Measurements from ENCODE around the gene FOXO6. TPM values are rescaled to one million over a fixed set of nuclear protein-coding genes. Genes with fewer than 3 reads are reported as not detected.

Gene FOXO6
- total and polyA plus RNA-seq, 9 of the 15 experiments (the other 6 are each of a cell fraction or from before 2014, with no cell fraction given): 0.04 to 0.31 (median 0.12) TPM; not detected in 5

DNA sequence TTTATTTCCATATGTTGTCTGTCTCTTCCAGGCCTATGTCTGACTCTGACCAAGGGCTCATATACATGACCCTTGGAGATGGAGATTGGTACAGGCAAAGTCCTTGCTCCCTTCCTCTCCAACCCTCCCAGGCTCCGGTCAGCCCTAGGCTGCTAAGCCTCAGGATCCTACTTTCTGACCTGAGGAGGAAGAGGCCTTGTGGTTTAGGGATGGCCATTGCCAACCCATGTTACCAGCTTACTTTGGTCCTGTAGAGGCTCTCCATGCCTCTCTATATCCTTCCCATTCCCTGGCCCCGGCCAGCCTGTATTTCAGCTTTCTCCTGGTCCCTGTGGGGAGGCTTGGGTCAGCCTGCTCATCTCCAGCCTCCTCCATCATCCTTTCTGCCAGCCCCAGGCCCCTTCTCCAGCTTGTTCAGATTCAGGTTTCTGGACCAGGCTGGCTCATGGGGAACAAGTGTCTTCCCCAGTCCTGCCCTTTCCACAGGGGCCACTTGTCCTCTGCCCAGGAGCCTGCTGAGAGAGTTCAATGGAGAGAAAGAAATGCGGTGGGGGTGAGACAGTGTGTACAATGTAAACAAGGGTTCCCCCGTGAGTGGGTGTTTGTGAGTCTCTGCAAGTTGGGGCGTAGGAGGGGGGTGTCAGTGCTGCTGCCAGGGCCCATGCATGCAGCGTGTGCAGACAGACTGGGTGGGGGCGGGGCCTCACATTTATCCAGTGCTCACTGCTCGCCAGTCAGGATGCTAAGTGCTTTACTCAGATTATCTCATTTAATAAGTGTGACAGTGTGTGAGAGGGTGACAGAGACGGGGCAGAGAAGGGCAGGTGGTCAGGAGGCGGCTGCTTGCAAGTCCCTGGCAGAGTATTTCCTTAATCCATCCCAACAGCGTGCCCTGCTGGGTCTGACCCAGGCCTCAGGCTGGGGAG, 31.3 kb upstream of the FOXO6 start:
- ATAC-seq: no peak
- ChIA-PET POLR2A (no interaction called here), CTCF (ENCODE audit: low intra/inter-chr PET ratio) (no interaction called here)
- DNase-seq (ENCODE audit: extremely low read depth in 1 of 4, low spot score in 3 of 4): no peak
- Histone ChIP-seq H3K9me3 (replicated peaks; ENCODE audit: control insufficient read depth, insufficient read depth, low read depth, low read length) (no peaks in the 10 kb centered on the region; the same call in 1 of the 2 replicates), H3K27ac (ENCODE audit: extremely low read depth, low read depth, low read length) (no peak overlapping the region), H2AFZ (ENCODE audit: low read depth, low read length) (no peak overlapping the region), H3K4me1 (replicated peaks in 1 of 2; ENCODE audit: control insufficient read depth in 2 of 2, insufficient read depth in 2 of 2, low read length in 2 of 2) (peaks cover 0 to 6% of the 10 kb centered on the region in 2 experiments; a peak in 4 of 5 replicates), H3K79me2 (ENCODE audit: control insufficient read depth, insufficient read depth, low read length) (no peaks in the 10 kb centered on the region), H3K4me2 (ENCODE audit: insufficient read depth, low read length) (no peak overlapping the region), H3K27me3 (ENCODE audit: control insufficient read depth in 2 of 2, insufficient read depth in 2 of 2, low read length in 2 of 2) (peaks cover 0 to 21% of the 10 kb centered on the region in 2 experiments; a peak in 3 of 5 replicates), H3K36me3 (ENCODE audit: control insufficient read depth, insufficient read depth, low read length) (no peaks in the 10 kb centered on the region), H3K9ac (ENCODE audit: insufficient read depth in 1 of 2, low read depth in 2 of 2, low read length in 2 of 2) (no peak overlapping the region), H3K4me3 (no peak overlapping the region), H3K9me1 (ENCODE audit: control insufficient read depth, insufficient read depth, low read length) (no peaks in the 10 kb centered on the region), H4K20me1 (replicated peaks; ENCODE audit: control insufficient read depth, insufficient read depth, low read length) (no peaks in the 10 kb centered on the region)
- no TSS peak for BruUV-seq (replicated peaks)
- 8% methylated on average over 11 of the region's 11 CpGs for WGBS (ENCODE audit: insufficient coverage, low coverage, missing lambda C conversion rate)
- FAIRE-seq: no peak
- TF ChIP-seq XRCC3 (IDR thresholded peaks at IDR 0.05) (no peak), TCF7L2 (IDR thresholded peaks at IDR 0.05; ENCODE audit: low read depth, low read length) (no peak), DACH1 (IDR thresholded peaks at IDR 0.05; ENCODE audit: partially characterized antibody) (no peak), BRD4 (IDR thresholded peaks at IDR 0.05) (no peak), ADNP (tag; IDR thresholded peaks at IDR 0.05) (no peak), RCOR1 (IDR thresholded peaks at IDR 0.05; ENCODE audit: borderline replicate concordance in 1 of 2, low read depth in 2 of 2, low read length in 2 of 2) (no peak), SMARCA4 (IDR thresholded peaks at IDR 0.05) (no peak), PREB (CRISPR knock-in tag; IDR thresholded peaks at IDR 0.05) (no peak), TAF15 (IDR thresholded peaks at IDR 0.05; ENCODE audit: low read depth, low read length) (no peak)
- TF ChIP-seq, protein P1, sequence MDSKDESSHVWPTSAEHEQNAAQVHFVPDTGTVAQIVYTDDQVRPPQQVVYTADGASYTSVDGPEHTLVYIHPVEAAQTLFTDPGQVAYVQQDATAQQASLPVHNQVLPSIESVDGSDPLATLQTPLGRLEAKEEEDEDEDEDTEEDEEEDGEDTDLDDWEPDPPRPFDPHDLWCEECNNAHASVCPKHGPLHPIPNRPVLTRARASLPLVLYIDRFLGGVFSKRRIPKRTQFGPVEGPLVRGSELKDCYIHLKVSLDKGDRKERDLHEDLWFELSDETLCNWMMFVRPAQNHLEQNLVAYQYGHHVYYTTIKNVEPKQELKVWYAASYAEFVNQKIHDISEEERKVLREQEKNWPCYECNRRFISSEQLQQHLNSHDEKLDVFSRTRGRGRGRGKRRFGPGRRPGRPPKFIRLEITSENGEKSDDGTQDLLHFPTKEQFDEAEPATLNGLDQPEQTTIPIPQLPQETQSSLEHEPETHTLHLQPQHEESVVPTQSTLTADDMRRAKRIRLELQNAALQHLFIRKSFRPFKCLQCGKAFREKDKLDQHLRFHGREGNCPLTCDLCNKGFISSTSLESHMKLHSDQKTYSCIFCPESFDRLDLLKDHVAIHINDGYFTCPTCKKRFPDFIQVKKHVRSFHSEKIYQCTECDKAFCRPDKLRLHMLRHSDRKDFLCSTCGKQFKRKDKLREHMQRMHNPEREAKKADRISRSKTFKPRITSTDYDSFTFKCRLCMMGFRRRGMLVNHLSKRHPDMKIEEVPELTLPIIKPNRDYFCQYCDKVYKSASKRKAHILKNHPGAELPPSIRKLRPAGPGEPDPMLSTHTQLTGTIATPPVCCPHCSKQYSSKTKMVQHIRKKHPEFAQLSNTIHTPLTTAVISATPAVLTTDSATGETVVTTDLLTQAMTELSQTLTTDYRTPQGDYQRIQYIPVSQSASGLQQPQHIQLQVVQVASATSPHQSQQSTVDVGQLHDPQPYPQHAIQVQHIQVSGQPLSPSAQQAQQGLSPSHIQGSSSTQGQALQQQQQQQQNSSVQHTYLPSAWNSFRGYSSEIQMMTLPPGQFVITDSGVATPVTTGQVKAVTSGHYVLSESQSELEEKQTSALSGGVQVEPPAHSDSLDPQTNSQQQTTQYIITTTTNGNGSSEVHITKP (IDR thresholded peaks at IDR 0.05; ENCODE audit: partially characterized antibody): no peak
- intact Hi-C loops (cut with micrococcal nuclease) (no loop called here), in situ Hi-C loops (cut with MboI) (loop anchor here (5.0 kb wide), 1 partner anchor 82 kb away; no protein-coding TSS in a partner anchor)

Data from K562 (cell line).